BE2C (cell line): Measurements from ENCODE around the gene THADA.

Experiments used
- DNase-seq: peaks from one replicate; pipeline ENCODE4 v3.0.0-alpha.2; 2020
- H3K27me3 ChIP-seq: fragments of 250-450 bp; sonication (Bioruptor Pico); 2 replicates; pipeline ENCODE4 v1.5.1; 2020; ENCODE audit warnings: mild to moderate bottlenecking
- H3K36me3 ChIP-seq: fragments of 250-450 bp; sonication (Bioruptor Pico); 2 replicates; pipeline ENCODE4 v1.5.1; 2020; ENCODE audit warnings: mild to moderate bottlenecking
- H3K4me1 ChIP-seq: fragments of 250-450 bp; sonication (Bioruptor Pico); 2 replicates; pipeline ENCODE4 v1.5.1; 2020
- H3K4me3 ChIP-seq: 2 replicates; pipeline ENCODE4 v1.5.1; 2011; ENCODE audit warnings: low read depth, low read length
- H3K9me3 ChIP-seq: fragments of 250-450 bp; sonication (Bioruptor Pico); 2 replicates; pipeline ENCODE4 v1.5.1; 2020
- CTCF ChIP-seq: IDR thresholded peaks from 2 replicates; pipeline ENCODE4 v1.5.1; 2012; ENCODE audit warnings: mild to moderate bottlenecking, low read depth, low read length

THADA gene

DNA sequence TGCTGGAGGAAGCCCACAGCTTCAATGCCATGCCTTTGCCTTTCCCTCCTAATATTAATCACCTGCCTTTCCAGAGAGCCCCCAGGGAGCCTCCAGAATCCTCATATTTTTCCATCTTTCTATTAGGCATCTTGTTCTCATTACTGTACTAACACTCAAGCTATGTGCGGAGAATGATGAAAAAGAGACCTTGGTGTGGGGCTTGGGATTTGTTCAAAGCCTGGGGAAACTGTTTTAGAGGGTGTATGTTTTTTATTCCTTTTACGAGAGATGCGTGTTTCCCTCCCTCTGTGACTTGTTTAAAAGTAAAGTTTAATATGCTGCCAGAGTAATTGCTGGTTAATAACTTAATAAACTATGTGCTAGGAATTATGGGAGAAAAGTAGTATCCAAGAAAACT lies 267.0 kb downstream of the THADA start:
- no peak for DNase-seq
- peaks cover 54% of the 10 kb centered on the region for H3K4me1 ChIP-seq
- H3K36me3 ChIP-seq: peaks cover 4% of the 10 kb centered on the region; the same call in 1 of the 2 replicates
- no peaks in the 10 kb centered on the region for H3K9me3 ChIP-seq
- H3K4me3 ChIP-seq: no peak overlapping the region
- no peak for TF ChIP-seq CTCF
- no peaks in the 10 kb centered on the region for H3K27me3 ChIP-seq

- DNase-seq: peak; percentile 28
- TF ChIP-seq CTCF: no peak
- peaks cover 4% of the 10 kb centered on the region; the same call in 1 of the 2 replicates for H3K36me3 ChIP-seq
- H3K4me3 ChIP-seq: no peak overlapping the region
- H3K27me3 ChIP-seq: no peaks in the 10 kb centered on the region
- peaks cover 54% of the 10 kb centered on the region for H3K4me1 ChIP-seq
- H3K9me3 ChIP-seq: no peaks in the 10 kb centered on the region
Observed at GRCh38 chr2:43328133-43328532, 267.7 kb downstream of the THADA start.

GRCh38 chr2:43327119-43327518 lies 268.7 kb downstream of the THADA start:
- DNase-seq: no peak
- H3K27me3 ChIP-seq: no peaks in the 10 kb centered on the region
- H3K9me3 ChIP-seq: no peaks in the 10 kb centered on the region
- H3K36me3 ChIP-seq: peaks cover under 1% of the 10 kb centered on the region; the same call in 1 of the 2 replicates
- H3K4me3 ChIP-seq: no peak overlapping the region
- peaks cover 51% of the 10 kb centered on the region for H3K4me1 ChIP-seq
- TF ChIP-seq CTCF: no peak

DNA sequence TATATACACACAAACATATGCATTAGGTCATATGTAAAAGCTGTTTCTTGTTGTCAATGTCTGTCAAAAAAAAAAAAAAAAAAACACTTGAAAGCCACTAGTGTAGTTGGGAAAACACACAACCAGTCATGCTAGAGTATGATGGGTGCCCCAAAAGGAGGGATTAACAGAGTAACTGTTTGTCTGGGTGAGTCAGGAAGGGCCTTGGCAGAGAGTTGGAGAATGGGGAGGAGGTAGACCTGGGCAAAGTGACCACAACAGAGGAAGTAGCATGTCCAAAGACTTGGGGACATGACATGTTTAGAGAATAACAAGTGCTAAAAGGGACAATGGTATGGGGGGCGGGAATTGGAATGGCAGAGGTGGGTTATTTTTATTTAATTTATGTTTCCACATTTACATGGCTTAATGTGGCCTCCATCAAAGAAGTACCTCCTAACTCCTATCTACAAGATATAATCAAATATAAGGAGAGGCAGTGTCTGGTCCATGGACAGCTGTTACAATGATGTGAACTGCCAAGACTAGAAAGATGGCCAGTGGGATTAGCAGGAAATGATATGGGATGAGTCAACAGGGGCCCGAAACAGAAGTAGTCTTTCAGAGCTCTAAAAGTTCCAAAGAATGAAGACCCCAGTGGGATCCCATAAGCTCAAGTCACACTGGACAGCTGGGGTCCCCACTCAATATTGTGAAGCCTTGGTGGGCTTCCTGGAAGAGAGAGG lies 269.6 kb downstream of the THADA start:
- H3K4me3 ChIP-seq: no peak overlapping the region
- peak; percentile 46 for DNase-seq
- H3K36me3 ChIP-seq: no peaks in the 10 kb centered on the region
- TF ChIP-seq CTCF: no peak
- H3K27me3 ChIP-seq: no peaks in the 10 kb centered on the region
- no peaks in the 10 kb centered on the region for H3K9me3 ChIP-seq
- H3K4me1 ChIP-seq: peaks cover 44% of the 10 kb centered on the region

DNA sequence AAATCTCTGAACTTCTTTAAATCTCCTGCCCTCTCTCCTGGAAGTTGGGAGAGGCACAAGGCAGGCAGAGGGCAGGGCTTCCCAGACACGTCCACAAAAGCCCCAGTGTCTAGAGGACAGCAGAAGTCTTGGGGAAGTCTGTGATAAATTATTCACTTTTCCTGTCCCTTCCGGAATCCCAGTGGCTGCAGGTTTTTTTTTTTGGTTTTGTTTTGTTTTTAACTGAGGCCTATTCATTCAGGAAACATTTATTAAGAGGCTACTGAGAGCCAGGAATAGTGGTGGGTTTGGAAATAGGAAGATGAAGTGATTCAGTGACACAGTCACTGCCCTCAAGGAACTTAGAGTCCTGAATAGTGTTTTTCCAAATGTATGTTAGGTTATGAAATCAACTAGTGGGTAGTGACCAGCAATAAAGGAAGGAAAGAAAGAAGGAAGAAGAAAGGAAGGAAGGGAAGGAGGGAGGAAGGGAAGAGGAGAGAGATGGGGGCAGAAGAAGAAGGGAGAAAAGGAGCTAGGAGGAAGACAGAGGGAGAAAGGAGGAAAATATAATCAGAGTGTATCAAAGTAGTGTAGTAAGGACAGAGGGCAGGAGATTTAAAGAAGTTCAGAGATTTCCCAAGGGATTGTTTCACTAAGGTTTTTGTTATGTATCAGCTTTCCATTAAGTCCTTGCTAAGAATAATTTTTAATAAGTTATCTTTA lies 270.6 kb downstream of the THADA start:
- TF ChIP-seq CTCF: no peak
- Histone ChIP-seq H3K4me3 (no peak overlapping the region), H3K9me3 (no peaks in the 10 kb centered on the region), H3K36me3 (no peaks in the 10 kb centered on the region), H3K27me3 (no peaks in the 10 kb centered on the region), H3K4me1 (peaks cover 38% of the 10 kb centered on the region)
- DNase-seq: no peak
